K562 (cell line): ENCODE results near the gene ROBO1.

Experiments
- POLR2A ChIP-seq: fragments of 450-650 bp; conservative IDR thresholded peaks from 2 replicates; pipeline ENCODE4 v1.6.1; 2016
- POLR2AphosphoS5 ChIP-seq: IDR thresholded peaks from 2 replicates; pipeline ENCODE4 v1.6.1; 2011; ENCODE audit warnings: mild to moderate bottlenecking, low read depth, low read length, moderate library complexity; ENCODE audit not compliant: control insufficient read depth, insufficient read depth
- TEAD4 ChIP-seq, 2 experiments: sonication (generic) in 1 of 2; formaldehyde crosslinking in 1 of 2; IDR thresholded peaks; 2 replicates each; pipeline versions ENCODE4 v1.6.1 to v1.8.0; 2012 to 2022; ENCODE audit warnings: borderline replicate concordance in 1 of 2, inconsistent platforms in 1 of 2, low read length in 1 of 2, mild to moderate bottlenecking in 1 of 2, missing genetic modification reagents in 1 of 2
- ZNF699 ChIP-seq: fragments of 250-450 bp; sonication (Bioruptor Pico); IDR thresholded peaks from 2 replicates; pipeline ENCODE4 v1.8.0; 2021; ENCODE audit warnings: mild to moderate bottlenecking, moderate library complexity; ENCODE audit not compliant: insufficient replicate concordance

DNA sequence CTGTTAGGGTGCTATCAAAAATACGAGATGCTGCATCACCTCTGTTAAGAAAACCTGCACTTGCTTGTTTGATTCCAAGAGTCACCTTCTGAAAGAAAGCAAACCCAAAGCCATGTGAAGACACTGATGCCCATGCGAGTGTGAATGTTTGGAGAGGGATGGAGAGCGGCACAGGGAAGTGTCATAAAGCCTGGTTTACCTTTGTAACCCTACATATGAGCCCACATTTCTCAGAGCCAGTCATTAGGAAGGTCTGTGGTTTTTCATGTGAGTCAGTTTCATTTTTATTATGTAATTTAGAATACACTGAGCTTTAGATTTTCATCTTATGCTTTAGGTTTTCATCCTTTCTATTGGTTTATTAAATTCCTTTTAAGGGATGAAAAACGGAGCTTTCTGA is 896.8 kb downstream of the ROBO1 start:
- no peak for TF ChIP-seq POLR2A
- TF ChIP-seq POLR2AphosphoS5: no peak
- TF ChIP-seq TEAD4 (IDR thresholded peaks at IDR 0.05; ENCODE audit: low read length): no peak
- no peak for TF ChIP-seq TEAD4 (CRISPR knock-in tag; IDR thresholded peaks at IDR 0.05; ENCODE audit: borderline replicate concordance)
- no peak for TF ChIP-seq ZNF699 (CRISPR knock-in tag)
